ENCODE data around the gene ZDHHC20.

ZDHHC20 gene

DNA sequence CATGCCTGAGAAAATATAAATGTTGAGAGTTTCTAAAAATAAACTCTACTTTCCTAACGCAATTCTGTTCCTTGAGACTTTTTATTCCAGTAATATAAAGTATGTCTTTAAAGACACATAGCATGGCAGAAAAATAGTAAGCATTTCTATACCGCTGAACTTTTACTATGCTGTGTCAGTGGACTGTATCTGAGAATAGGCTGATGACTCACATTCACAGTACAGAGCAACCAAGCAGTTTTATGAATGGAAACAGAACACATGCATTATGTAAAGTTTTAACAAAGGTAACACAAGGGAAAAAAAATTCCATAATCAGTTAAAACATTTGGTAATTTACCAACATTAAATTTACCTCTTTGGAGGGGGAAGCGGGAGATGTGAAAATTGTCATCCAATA, 38.4 kb downstream of the ZDHHC20 start:
- TF ChIP-seq NFIC (IDR thresholded peaks at IDR 0.05), result no peak
- TF ChIP-seq TCF12 (IDR thresholded peaks at IDR 0.05; ENCODE audit: low read depth), result no peak
- TF ChIP-seq RAD21 (IDR thresholded peaks at IDR 0.05; ENCODE audit: low read depth), result no peak
- no peak for TF ChIP-seq CEBPB (IDR thresholded peaks at IDR 0.05)

GRCh38 chr13:21413013-21413412, 46.1 kb downstream of the ZDHHC20 start:
- TF ChIP-seq CEBPB (IDR thresholded peaks at IDR 0.05) (no peak), REST (IDR thresholded peaks at IDR 0.05; ENCODE audit: low read depth) (no peak)

DNA sequence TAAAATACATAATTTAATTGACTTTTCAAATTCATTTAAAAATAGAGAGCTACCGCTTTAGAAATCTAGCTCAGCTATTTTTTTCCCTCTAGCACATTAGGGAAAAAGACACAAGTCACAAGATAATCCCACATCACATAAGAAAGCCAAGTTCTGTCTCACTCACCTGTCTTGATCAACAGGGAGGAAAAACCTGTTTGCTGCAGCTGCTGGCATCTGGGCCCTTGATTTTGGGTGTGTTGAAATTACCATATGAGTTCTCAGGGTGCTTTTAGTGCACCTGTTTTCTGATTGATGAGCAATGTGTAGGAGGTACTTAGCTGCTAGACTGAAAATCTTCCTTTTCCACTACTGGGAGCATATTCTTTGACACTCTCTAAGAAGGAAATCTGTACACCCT, 53.8 kb downstream of the ZDHHC20 start:
- TF ChIP-seq TAF1 (IDR thresholded peaks at IDR 0.05; ENCODE audit: low read depth), result no peak
- TF ChIP-seq ZBTB7A (IDR thresholded peaks at IDR 0.05; ENCODE audit: low read depth), result no peak
- no peak for TF ChIP-seq RAD21 (IDR thresholded peaks at IDR 0.05; ENCODE audit: low read depth)
- no peak for TF ChIP-seq YY1 (IDR thresholded peaks at IDR 0.05; ENCODE audit: low read depth)
- no peak for TF ChIP-seq TEAD4 (IDR thresholded peaks at IDR 0.05)
- TF ChIP-seq, protein P1, sequence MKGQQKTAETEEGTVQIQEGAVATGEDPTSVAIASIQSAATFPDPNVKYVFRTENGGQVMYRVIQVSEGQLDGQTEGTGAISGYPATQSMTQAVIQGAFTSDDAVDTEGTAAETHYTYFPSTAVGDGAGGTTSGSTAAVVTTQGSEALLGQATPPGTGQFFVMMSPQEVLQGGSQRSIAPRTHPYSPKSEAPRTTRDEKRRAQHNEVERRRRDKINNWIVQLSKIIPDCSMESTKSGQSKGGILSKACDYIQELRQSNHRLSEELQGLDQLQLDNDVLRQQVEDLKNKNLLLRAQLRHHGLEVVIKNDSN (IDR thresholded peaks at IDR 0.05), result no peak
- no peak for TF ChIP-seq FOXM1 (IDR thresholded peaks at IDR 0.05; ENCODE audit: borderline replicate concordance, low read depth)
- TF ChIP-seq REST (IDR thresholded peaks at IDR 0.05; ENCODE audit: low read depth), result no peak
- TF ChIP-seq, protein P2, sequence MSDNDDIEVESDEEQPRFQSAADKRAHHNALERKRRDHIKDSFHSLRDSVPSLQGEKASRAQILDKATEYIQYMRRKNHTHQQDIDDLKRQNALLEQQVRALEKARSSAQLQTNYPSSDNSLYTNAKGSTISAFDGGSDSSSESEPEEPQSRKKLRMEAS (IDR thresholded peaks at IDR 0.05), result no peak
- no peak for TF ChIP-seq EP300 (IDR thresholded peaks at IDR 0.05; ENCODE audit: borderline replicate concordance)
- TF ChIP-seq TCF12 (IDR thresholded peaks at IDR 0.05; ENCODE audit: low read depth), result no peak
- no peak for TF ChIP-seq CREB1 (IDR thresholded peaks at IDR 0.05; ENCODE audit: low read depth)

DNA sequence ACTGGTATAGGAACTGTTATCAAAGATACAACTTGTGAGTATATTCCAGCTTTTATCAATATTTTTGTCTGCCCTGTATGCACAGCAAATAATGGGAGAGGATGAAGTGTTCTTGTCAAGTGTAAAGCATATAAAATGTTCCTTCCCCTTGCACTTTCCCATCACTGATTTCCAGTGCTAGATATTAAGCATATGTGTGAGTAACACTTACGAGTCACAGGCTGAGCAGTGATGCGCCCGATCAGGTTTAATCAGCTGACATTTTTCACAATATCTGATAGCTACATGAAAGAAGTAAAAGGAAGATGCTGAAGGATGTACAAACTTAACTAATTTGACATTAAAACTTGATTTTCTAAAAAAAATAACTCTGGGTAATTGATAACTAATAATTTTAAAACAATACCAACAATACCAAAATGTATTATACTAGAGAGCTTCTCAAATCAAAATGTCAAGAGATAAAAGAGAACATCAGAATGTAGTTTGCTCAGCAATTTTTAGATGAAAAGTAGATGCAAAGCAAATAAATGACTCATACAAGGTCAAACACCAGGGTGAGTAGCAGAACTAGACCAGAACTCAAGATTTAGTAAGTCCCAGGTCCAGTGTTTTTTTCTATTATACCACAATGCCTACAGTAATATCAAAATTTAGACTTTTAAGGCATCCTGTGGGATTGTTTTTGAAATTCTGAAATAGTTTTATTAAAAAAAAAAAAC, 56.4 kb downstream of the ZDHHC20 start:
- TF ChIP-seq YY1 (IDR thresholded peaks at IDR 0.05; ENCODE audit: low read depth) (no peak), TAF1 (IDR thresholded peaks at IDR 0.05; ENCODE audit: low read depth) (no peak), FOXM1 (IDR thresholded peaks at IDR 0.05; ENCODE audit: borderline replicate concordance, low read depth) (no peak), CEBPB (IDR thresholded peaks at IDR 0.05) (no peak), CREB1 (IDR thresholded peaks at IDR 0.05; ENCODE audit: low read depth) (no peak), RAD21 (IDR thresholded peaks at IDR 0.05; ENCODE audit: low read depth) (no peak), TCF12 (IDR thresholded peaks at IDR 0.05; ENCODE audit: low read depth) (no peak), ZBTB7A (IDR thresholded peaks at IDR 0.05; ENCODE audit: low read depth) (no peak), TEAD4 (IDR thresholded peaks at IDR 0.05) (no peak), EP300 (IDR thresholded peaks at IDR 0.05; ENCODE audit: borderline replicate concordance) (no peak), REST (IDR thresholded peaks at IDR 0.05; ENCODE audit: low read depth) (no peak), EGR1 (IDR thresholded peaks at IDR 0.05) (no peak), NFIC (IDR thresholded peaks at IDR 0.05) (no peak)
- TF ChIP-seq, protein P1 (IDR thresholded peaks at IDR 0.05), result no peak
- TF ChIP-seq, protein P2 (IDR thresholded peaks at IDR 0.05), result no peak

DNA sequence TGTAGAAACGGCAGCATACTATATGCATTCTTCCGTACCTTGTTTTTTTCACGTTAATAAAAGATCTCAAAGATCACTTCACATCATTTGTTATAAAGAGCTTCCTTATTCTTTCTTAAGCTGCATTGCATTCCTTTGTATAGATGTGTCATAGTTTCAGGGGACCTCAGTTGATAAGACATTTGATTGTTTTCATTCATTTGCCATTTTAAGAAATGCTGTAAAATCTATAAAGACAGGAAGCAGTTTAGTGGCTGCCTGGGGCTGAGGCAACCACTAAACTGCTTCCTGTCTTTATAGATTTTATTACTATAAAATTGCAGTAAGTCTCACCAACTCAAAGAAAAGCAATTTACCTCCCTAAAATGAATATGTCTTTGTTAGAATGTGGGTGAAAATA, 59.4 kb downstream of the ZDHHC20 start:
- no peak for TF ChIP-seq TCF12 (IDR thresholded peaks at IDR 0.05; ENCODE audit: low read depth)
- TF ChIP-seq, protein P2 (IDR thresholded peaks at IDR 0.05), result no peak

All from Ishikawa (cell line).